Retinal pigment epithelial cell (primary cell): ENCODE measurements around the gene ZSCAN25.
"Not testable (repeated sequence)": the region's sequence is repeated elsewhere in the genome, so short reads cannot be mapped to it uniquely, and the experiment has no call there.

Source experiments
- DNase-seq: peaks from one replicate; pipeline ENCODE4 v3.0.0-alpha.2; 2010; ENCODE audit warnings: low read depth
- H3K4me3 ChIP-seq: 2 replicates; pipeline ENCODE4 v1.5.1; 2011; ENCODE audit warnings: mild to moderate bottlenecking, low read length, control low read depth, moderate library complexity
- TF ChIP-seq, protein P1 (sequence below): conservative IDR thresholded peaks from 2 replicates; pipeline ENCODE4 v1.5.1; 2011; ENCODE audit warnings: low read depth, low read length, control low read depth, inconsistent platforms

ZSCAN25 gene

DNA sequence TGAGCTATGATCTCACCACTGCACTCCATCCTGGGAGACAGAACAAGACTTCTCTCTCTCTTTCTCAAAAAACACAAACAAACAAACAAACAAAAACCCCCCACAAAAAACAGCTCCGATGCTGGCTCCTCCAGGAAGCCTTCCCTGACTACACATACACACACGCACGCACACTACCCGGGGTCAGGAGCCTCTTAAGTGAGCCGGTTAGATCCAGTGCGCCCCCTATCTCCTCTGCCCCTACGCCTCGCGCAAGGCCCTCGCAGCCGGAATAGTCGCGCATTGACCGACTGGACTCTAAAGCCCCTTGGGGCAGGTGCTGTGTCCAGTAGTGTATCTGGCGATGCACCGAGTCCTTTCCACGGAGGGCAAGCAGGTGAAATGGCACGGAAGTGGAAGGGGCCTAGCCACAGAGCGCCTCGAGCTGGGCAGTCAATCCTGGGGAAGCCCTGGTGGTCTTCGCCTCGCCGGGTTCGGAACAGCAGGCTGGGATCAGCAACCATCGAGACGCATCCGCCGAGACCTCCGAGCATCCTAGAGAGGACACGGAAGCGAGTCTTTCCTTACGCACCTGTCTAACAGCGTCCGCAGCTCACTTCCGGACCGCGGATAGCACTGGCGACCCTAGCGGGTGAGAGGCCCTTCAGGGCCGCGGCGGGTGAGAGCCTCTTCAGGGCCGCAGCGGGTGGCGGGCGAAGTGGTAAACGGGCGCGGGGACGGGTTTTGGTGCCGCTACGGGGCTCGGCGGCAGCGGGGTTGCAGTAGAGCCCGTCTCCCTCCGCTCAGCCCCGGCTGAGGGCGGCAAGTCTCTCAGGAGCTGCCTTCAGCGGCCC is at the start of gene ZSCAN25:
TSS of gene ZSCAN25 (plus strand) at position 588 of the 833 bp plus-strand sequence. CDS start 2,661 bp downstream, outside the sequence.
- TF ChIP-seq, protein P1, sequence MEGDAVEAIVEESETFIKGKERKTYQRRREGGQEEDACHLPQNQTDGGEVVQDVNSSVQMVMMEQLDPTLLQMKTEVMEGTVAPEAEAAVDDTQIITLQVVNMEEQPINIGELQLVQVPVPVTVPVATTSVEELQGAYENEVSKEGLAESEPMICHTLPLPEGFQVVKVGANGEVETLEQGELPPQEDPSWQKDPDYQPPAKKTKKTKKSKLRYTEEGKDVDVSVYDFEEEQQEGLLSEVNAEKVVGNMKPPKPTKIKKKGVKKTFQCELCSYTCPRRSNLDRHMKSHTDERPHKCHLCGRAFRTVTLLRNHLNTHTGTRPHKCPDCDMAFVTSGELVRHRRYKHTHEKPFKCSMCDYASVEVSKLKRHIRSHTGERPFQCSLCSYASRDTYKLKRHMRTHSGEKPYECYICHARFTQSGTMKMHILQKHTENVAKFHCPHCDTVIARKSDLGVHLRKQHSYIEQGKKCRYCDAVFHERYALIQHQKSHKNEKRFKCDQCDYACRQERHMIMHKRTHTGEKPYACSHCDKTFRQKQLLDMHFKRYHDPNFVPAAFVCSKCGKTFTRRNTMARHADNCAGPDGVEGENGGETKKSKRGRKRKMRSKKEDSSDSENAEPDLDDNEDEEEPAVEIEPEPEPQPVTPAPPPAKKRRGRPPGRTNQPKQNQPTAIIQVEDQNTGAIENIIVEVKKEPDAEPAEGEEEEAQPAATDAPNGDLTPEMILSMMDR, result peak; percentile 68

DNA sequence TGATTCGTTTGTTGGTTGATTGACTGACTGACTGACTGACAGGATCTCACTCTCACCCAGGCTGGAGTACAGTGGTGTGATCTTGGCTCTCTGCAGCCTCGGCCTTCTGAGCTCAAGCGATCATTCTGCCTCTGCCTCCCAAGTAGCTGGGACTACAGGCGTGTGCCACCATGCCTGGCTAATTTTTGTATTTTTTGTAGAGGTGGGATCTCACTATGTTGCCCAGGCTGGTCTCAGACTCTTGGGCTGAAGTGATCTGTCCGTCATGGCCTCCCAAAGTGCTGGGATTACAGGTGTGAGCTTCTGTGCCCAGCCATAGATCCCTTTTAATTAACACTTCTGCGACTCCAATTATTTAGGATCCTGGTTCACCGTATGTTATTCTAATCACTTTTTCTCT is 48.0 kb upstream of the ZSCAN25 start:
- DNase-seq, H3K4me3 ChIP-seq: not testable (repeated sequence)

More for the DNA sequence above, at the start of gene ZSCAN25:
- H3K4me3 ChIP-seq, result peak within 1 kb of the TSS; percentile 93
- peak; percentile 86 for DNase-seq

DNA sequence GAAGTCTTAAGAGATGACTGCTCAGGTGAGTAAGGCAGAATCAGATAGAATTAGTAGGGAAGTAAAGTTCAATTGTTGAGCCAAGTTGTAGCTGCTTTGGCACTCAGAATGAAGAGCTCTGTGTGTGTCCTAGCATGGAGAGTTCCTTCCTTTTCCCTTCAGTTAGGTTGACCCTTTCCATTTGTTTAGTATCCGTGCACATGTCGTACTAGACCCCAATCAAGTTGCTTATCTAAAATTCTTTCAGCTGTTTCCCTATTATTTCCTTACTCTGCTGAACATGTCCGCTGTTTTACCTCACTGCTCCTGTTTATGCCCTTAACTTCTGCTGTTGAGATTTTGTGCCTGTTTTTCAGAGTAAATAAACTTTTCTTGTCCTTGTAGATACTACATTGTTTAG is 45.0 kb upstream of the ZSCAN25 start:
- no peak overlapping the region for H3K4me3 ChIP-seq
- DNase-seq, result no peak
- TF ChIP-seq, protein P1, result no peak

DNA sequence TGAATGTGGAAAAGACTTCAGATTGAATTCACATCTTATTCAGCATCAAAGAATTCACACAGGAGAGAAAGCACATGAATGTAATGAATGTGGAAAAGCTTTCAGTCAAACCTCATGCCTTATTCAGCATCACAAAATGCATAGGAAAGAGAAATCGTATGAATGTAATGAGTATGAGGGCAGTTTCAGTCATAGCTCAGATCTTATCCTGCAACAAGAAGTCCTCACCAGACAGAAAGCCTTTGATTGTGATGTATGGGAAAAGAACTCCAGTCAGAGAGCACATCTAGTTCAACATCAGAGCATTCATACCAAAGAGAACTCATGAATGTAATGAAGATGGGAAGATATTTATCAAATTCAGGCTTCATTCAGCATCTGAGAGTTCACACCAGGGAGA is 43.5 kb upstream of the ZSCAN25 start:
- TF ChIP-seq, protein P1, result no peak
- DNase-seq, result no peak
- no peak overlapping the region for H3K4me3 ChIP-seq

DNA sequence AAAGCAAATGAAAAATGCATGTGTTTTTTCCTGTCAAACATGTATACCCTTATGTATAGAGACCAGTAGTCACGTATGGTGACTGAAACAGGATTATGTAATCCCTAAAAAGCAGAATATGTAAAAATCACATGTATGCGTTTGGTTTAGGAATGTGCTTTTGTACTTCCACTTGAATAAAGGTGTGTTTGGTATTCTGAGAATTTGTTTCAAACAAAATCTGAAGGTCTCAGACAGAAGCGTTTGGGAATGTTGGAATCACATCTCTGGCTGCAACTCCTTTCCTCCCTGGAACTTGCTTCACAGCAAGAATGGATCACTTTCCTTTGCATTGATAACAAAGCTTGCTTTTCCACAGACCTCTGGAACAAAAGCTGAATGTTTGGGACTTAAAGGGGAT is 40.5 kb upstream of the ZSCAN25 start:
- H3K4me3 ChIP-seq, result no peak overlapping the region
- DNase-seq, result no peak
- TF ChIP-seq, protein P1, result no peak

DNA sequence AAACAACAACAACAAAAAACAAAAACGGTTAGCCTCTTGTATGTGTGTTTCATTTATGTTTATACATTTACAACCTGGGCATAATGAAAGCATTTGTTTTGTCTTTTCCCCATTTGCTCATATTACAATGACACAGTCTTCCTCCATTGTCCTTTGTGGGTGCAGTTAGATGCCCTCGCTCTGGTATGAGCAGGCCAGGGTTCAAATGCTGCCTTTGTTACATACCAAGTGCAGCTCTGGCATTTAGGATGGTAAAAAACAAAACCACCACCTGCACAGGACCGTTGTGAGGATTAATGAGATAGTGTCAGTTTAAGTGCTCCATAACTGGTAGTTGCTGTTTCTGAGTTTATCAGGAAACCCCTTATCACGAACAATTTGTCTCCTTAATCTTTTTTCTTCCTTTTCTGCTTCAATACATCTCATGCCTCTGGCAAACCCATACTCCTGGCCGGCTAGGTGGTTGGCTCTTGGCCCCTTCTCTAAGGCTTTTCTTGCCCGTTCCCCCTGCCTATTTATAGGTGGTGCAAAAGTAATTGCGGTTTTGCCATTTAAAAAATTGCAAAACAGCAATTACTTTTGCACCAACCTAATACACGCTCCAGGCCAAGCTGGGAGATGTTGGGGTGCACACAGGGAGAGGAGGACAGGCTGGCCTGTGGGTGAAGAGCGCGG is 37.3 kb upstream of the ZSCAN25 start:
- H3K4me3 ChIP-seq, result peak overlapping the region; percentile 58
- no peak for DNase-seq

More for the DNA sequence above, 37.3 kb upstream of the ZSCAN25 start:
- TF ChIP-seq, protein P1, result no peak
